ENCODE data around the gene TATDN3. TPM values are rescaled to one million over a fixed set of nuclear protein-coding genes. Genes with fewer than 3 reads are reported as not detected.
A peak's percentile ranks its signal among the peaks of the same experiment; 100 is the strongest.

TATDN3 gene
- 10 to 100 TPM; 17.7 to 18.2 TPM for total RNA-seq

DNA sequence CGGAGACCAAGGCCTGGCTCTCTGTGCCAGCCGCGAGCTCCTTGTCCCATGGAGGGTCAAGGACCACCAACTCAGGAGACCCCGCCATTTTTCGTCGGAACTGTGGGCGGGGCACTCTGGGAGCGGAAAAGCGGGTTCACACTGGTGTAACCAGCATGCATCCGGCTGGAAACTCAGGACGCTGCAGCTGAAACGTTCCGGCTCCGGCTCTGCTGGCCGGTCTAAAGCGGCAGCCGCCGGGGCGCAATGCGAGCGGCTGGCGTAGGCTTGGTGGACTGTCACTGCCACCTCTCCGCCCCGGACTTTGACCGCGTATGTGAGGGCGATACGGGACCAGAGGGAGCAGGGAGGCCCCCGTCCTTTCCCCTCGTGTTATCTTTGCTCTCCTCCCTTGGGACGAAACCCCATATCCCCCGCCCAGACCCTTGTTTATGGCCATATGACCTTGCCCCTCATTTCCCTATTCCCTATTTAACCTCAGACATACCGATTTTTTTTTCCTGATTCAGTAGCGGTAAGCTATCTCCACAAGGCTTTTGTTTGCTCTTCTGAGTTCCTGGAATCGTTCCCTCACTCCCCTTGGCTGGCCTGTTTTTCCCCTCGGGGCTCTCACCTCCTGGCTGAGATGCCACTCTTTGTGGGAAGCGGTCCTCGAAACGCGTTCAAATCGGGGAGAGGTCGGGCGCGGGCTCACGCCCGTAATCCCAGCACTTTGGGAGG lies at the start of gene TATDN3, which contains the start of gene NSL1:
TSS of gene TATDN3 (plus strand) at position 219 of the 720 bp plus-strand sequence. CDS start at position 247, 28 bp downstream.
TSS of gene NSL1 (minus strand) at position 102 of the 720 bp plus-strand sequence. CDS start at position 88, 14 bp downstream.
- Mint-ChIP-seq H3K4me3 (peak within 1 kb of the TSS; percentile 99 to 100), H3K27ac (peak within 1 kb of the TSS; percentile 99), H3K4me1 (ENCODE audit: low read depth) (peaks cover 56% of the 10 kb centered on the region), H3K36me3 (ENCODE audit: insufficient read depth in 2 of 2) (peaks cover 5 to 19% of the 10 kb centered on the region in 2 donors), H3K27me3 (ENCODE audit: low read depth) (no peaks in the 10 kb centered on the region), H3K9me3 (no peaks in the 10 kb centered on the region)
- ATAC-seq (replicated peaks in 1 of 2) (peak; percentile 94 to 97), DNase-seq (peak; percentile 94 to 99)

- Mint-ChIP-seq H3K9me3 (peaks cover 2 to 10% of the 10 kb centered on the region in 2 donors), H3K36me3 (ENCODE audit: insufficient read depth in 2 of 2) (peaks cover 20 to 25% of the 10 kb centered on the region in 2 donors), H3K27me3 (ENCODE audit: low read depth) (no peaks in the 10 kb centered on the region), H3K4me3 (peak overlapping the region; percentile 3 to 33), H3K4me1 (ENCODE audit: low read depth) (peaks cover 61% of the 10 kb centered on the region), H3K27ac (peak overlapping the region; percentile 65)
- DNase-seq (no peak), ATAC-seq (replicated peaks in 1 of 2) (no peak)
These were observed 47.7 kb upstream of the TATDN3 start for GRCh38 chr1:212743901-212744475.

GRCh38 chr1:212745303-212745702 lies 46.4 kb upstream of the TATDN3 start:
- H3K9me3 Mint-ChIP-seq = peaks cover 2 to 10% of the 10 kb centered on the region in 2 donors
- peaks cover 64% of the 10 kb centered on the region for H3K4me1 Mint-ChIP-seq (ENCODE audit: low read depth)
- DNase-seq (no peak), ATAC-seq (replicated peaks in 1 of 2) (peak; percentile 45 to 60)
- no peaks in the 10 kb centered on the region for H3K27me3 Mint-ChIP-seq (ENCODE audit: low read depth)
- H3K4me3 Mint-ChIP-seq = peak overlapping the region in 1 of 2 donors; percentile 32
- H3K27ac Mint-ChIP-seq = peak overlapping the region; percentile 29
- peaks cover 22% of the 10 kb centered on the region in 2 donors for H3K36me3 Mint-ChIP-seq (ENCODE audit: insufficient read depth in 2 of 2)

GRCh38 chr1:212746546-212746945 lies 45.1 kb upstream of the TATDN3 start:
- ATAC-seq (replicated peaks in 1 of 2) (peak; percentile 45 to 71), DNase-seq (no peak)
- H3K4me3 Mint-ChIP-seq = peak overlapping the region in 1 of 2 donors; percentile 37
- H3K4me1 Mint-ChIP-seq (ENCODE audit: low read depth) = peaks cover 68% of the 10 kb centered on the region
- H3K27ac Mint-ChIP-seq = peak overlapping the region; percentile 86
- peaks cover 17 to 18% of the 10 kb centered on the region in 2 donors for H3K36me3 Mint-ChIP-seq (ENCODE audit: insufficient read depth in 2 of 2)
- peaks cover 0 to 5% of the 10 kb centered on the region in 2 donors for H3K9me3 Mint-ChIP-seq
- no peaks in the 10 kb centered on the region for H3K27me3 Mint-ChIP-seq (ENCODE audit: low read depth)

DNA sequence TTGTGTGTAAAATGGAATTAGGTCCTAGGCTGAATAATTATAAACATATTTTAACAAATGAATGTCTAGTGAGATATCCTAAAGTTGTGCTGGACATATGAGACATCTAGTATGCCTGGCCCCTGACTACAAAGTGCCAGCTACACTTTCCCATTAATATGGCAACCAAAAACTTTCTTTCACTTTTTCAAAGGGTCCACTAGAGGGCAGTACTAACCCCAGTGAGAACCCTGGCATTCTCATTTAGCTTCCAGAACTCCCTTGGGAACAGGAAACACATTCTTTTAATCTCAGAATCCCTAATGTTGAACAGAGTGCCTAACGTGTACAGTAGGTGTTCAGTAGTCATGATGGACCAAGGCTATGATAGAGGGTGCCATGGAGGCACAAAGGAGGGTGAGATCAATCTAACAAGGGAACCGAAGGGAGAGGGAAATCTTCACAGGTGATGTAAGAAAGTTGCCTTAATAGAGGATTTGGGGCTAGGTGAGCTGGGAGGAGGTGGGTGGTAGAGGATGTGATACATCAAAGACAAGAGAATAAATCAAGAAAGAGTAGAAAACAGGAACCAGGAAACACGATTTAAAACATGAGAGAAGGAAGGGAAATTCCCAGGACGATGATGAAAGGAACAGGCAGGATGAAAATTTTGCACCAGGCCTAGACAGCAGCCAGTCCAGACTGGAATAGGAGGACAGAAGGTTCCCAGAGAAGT lies 41.7 kb upstream of the TATDN3 start:
- Mint-ChIP-seq H3K9me3 (peaks cover 0 to 3% of the 10 kb centered on the region in 2 donors), H3K36me3 (ENCODE audit: insufficient read depth in 2 of 2) (peaks cover 1 to 14% of the 10 kb centered on the region in 2 donors), H3K4me1 (ENCODE audit: low read depth) (peaks cover 77% of the 10 kb centered on the region), H3K27me3 (ENCODE audit: low read depth) (no peaks in the 10 kb centered on the region), H3K27ac (peak overlapping the region; percentile 92), H3K4me3 (peak overlapping the region; percentile 63 to 84)
- peak; percentile 8 to 38 for ATAC-seq (replicated peaks in 1 of 2)
- no peak for DNase-seq

DNA sequence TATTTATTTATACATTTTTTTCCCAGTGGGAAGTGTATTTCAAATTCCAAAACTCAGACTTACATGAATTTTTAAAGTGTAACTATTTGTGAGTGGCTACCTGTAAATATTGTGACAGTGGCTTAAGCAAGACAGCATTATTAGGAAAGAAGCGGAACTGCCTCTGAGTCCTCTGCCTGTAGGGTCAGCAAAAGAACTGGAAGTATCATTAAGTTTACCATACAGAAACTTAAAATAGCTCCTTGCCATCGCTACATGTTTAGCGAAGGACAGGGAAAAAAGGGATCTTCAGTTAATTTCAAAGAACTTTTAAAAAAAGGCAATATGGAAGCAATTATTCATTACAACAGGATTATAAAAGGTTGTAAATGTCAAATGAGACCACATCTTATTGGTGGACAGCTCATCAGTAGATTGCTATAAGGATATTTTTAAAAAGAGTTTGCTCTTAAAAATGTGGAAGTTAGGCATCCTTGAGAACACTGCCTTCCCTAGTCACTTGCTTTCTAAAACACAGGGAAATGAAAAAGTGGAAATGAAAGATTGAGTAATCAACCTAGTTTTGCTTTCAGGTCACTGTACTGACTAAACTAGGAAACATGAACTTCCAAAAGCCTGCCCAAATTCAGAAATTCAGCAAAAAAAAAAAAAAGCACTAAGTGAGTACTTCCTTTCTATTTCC lies 39.3 kb upstream of the TATDN3 start:
- H3K4me3 Mint-ChIP-seq = peak overlapping the region; percentile 58 to 64
- peaks cover 57% of the 10 kb centered on the region for H3K4me1 Mint-ChIP-seq (ENCODE audit: low read depth)
- no peaks in the 10 kb centered on the region for H3K9me3 Mint-ChIP-seq
- peak; percentile 48 to 69 for ATAC-seq (replicated peaks in 1 of 2)
- H3K36me3 Mint-ChIP-seq (ENCODE audit: insufficient read depth in 2 of 2) = peaks cover 6 to 7% of the 10 kb centered on the region in 2 donors
- peak overlapping the region; percentile 13 for H3K27ac Mint-ChIP-seq
- H3K27me3 Mint-ChIP-seq (ENCODE audit: low read depth) = no peaks in the 10 kb centered on the region
- no peak for DNase-seq

- peak overlapping the region; percentile 58 to 64 for H3K4me3 Mint-ChIP-seq
- ATAC-seq (replicated peaks in 1 of 2) (peak; percentile 62 to 67), DNase-seq (no peak)
- peaks cover 7 to 9% of the 10 kb centered on the region in 2 donors for H3K36me3 Mint-ChIP-seq (ENCODE audit: insufficient read depth in 2 of 2)
- H3K4me1 Mint-ChIP-seq (ENCODE audit: low read depth) = peaks cover 61% of the 10 kb centered on the region
- peak overlapping the region; percentile 13 for H3K27ac Mint-ChIP-seq
- no peaks in the 10 kb centered on the region for H3K27me3 Mint-ChIP-seq (ENCODE audit: low read depth)
- H3K9me3 Mint-ChIP-seq = no peaks in the 10 kb centered on the region
These were observed 38.7 kb upstream of the TATDN3 start for GRCh38 chr1:212752934-212753497.

DNA sequence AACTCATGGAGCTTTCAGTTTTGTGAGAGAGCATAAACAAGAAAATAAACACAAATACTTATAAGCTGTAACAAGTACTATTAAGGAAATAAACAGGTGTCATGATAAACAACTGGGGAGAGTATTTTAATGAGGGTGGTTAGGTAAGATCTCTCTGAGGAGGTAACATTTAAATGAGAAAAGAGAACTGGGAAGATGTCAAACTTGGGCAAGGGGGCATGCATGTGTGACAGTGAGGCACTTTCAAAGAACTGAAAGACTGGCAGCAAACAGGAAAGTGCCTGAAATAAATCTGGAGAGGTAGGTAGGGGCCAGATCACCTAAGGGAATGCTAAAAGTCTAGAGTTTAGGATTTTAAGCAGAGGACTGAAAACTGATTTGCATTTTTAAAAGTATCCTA lies 37.9 kb upstream of the TATDN3 start:
- no peak for ATAC-seq (replicated peaks in 1 of 2)
- Mint-ChIP-seq H3K4me3 (peak overlapping the region; percentile 45 to 64), H3K27me3 (ENCODE audit: low read depth) (no peaks in the 10 kb centered on the region), H3K36me3 (ENCODE audit: insufficient read depth in 2 of 2) (peaks cover 7 to 9% of the 10 kb centered on the region in 2 donors), H3K9me3 (no peaks in the 10 kb centered on the region), H3K4me1 (ENCODE audit: low read depth) (peaks cover 65% of the 10 kb centered on the region), H3K27ac (peak overlapping the region; percentile 90)
- DNase-seq = no peak

- Mint-ChIP-seq H3K4me3 (peak overlapping the region; percentile 45 to 64), H3K4me1 (ENCODE audit: low read depth) (peaks cover 68% of the 10 kb centered on the region), H3K36me3 (ENCODE audit: insufficient read depth in 2 of 2) (peaks cover 7 to 9% of the 10 kb centered on the region in 2 donors), H3K27ac (peak overlapping the region; percentile 90), H3K9me3 (no peaks in the 10 kb centered on the region), H3K27me3 (ENCODE audit: low read depth) (no peaks in the 10 kb centered on the region)
- DNase-seq (no peak), ATAC-seq (replicated peaks in 1 of 2) (no peak)
These were observed 37.5 kb upstream of the TATDN3 start for GRCh38 chr1:212754193-212754592.

DNA sequence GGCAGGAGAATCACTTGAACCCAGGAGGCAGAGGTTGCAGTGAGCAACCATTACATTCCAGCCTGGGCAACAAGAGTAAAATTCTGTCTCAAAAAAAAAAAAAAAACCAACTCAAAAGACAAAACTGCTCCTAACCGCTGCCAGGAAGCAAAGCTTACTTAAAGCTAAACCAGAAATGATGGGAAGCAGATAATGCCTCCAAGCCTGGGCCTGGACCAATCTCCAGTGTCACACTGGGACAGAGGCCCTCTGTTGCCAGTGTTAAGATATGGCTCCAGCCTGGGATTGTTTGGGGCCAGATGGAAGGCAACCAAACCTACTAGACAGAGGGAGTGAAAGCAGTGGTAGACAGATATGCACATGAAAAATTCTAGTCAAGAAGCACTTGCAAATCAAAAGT lies 37.0 kb upstream of the TATDN3 start:
- Mint-ChIP-seq H3K4me1 (ENCODE audit: low read depth) (peaks cover 68% of the 10 kb centered on the region), H3K27ac (peak overlapping the region; percentile 23), H3K36me3 (ENCODE audit: insufficient read depth in 2 of 2) (peaks cover 7 to 9% of the 10 kb centered on the region in 2 donors), H3K9me3 (no peaks in the 10 kb centered on the region), H3K4me3 (peak overlapping the region; percentile 45 to 64), H3K27me3 (ENCODE audit: low read depth) (no peaks in the 10 kb centered on the region)
- DNase-seq (no peak), ATAC-seq (replicated peaks in 1 of 2) (no peak)

DNA sequence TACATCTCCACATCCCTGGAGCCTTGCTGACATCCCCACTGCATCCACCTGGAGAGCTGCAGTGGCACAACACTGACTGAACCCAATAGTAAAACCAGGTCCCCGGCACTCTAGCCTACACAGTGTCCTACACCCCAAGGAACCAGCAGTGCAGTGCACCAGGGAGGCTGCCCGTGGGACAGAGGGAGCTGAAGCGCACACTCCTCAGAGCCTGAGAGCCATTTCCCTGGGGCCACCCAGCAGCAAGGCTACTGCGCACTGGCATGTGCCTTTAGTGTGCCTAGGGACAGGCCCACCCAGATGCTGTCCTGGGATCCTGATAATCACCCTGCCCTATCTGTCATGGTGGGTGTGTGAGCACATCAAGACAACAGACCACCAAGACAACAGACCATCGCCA lies 32.0 kb upstream of the TATDN3 start:
- ATAC-seq (replicated peaks in 1 of 2) (peak; percentile 51 to 53), DNase-seq (no peak)
- Mint-ChIP-seq H3K27ac (no peak overlapping the region), H3K27me3 (ENCODE audit: low read depth) (no peaks in the 10 kb centered on the region), H3K4me3 (no peak overlapping the region), H3K9me3 (no peaks in the 10 kb centered on the region), H3K4me1 (ENCODE audit: low read depth) (peaks cover 51% of the 10 kb centered on the region), H3K36me3 (ENCODE audit: insufficient read depth in 2 of 2) (peaks cover 5 to 19% of the 10 kb centered on the region in 2 donors)

- H3K36me3 Mint-ChIP-seq (ENCODE audit: insufficient read depth in 2 of 2) = peaks cover 6 to 24% of the 10 kb centered on the region in 2 donors
These were observed 31.4 kb upstream of the TATDN3 start for GRCh38 chr1:212760126-212760823.

More at GRCh38 chr1:212760126-212760823, 31.4 kb upstream of the TATDN3 start:
- Mint-ChIP-seq H3K27me3 (ENCODE audit: low read depth) (no peaks in the 10 kb centered on the region), H3K27ac (no peak overlapping the region), H3K4me1 (ENCODE audit: low read depth) (peaks cover 46% of the 10 kb centered on the region), H3K4me3 (no peak overlapping the region), H3K9me3 (no peaks in the 10 kb centered on the region)
- ATAC-seq (replicated peaks in 1 of 2) (peak; percentile 96 to 99), DNase-seq (peak; percentile 75 to 80)
